Pulmonary artery endothelial cell (primary cell): ENCODE data around the gene PCDH9. TPM values are rescaled to one million over a fixed set of nuclear protein-coding genes. Genes with fewer than 3 reads are reported as not detected.
A peak's percentile ranks its signal among the peaks of the same experiment; 100 is the strongest.

Experiments
- DNase-seq: peaks from one replicate; pipeline ENCODE4 v3.0.0-alpha.2; 2011; ENCODE audit warnings: low read depth, low spot score
- total RNA-seq: library from RNA; depleted of rRNA; stranded (reverse); fragments of >200 nt; gene quantifications from 2 replicates; pipeline ENCODE4 v1.2.3, GENCODE V29; 2014

Gene PCDH9
- total RNA-seq, 1 donor from 2014 or later: 2.9 TPM

DNA sequence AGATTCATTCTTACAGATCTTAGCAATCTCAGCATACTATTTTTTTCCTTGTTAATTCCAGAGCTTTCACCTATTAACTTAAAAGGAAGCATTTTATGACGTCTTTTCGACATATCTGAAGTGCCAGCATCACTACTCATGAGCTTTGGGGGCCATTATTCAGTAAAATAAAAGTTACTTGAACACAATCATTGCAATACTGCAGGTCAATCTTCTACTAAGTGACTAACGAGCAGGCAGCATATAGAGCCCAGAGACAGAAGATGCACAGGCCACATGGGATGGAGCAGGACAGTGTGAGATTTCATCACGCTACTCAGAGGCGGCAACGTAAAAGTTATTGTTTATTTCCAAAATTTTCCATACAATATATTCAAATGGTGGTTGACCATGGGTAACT is 382.6 kb downstream of the PCDH9 start:
- no peak for DNase-seq

DNA sequence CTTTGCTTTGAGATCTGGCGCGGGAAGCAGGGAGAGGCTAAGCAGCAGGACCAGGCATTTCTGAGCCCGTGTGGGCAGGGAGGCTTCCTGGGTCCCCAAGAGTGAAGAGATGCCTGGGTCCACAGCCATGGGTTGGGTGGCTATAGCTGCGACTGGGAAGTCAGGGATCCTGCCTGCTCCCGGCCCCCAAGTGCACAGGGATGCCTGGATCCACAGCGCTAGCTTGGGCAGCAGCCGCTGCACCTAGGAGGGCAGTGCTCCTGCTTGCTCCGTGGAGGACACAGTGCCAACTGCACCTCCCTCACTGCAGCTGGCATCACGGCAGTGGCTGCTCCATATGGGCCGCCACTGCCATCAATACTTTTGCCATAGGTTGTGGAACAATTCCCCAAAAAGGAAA is 384.7 kb downstream of the PCDH9 start:
- DNase-seq: no peak

DNA sequence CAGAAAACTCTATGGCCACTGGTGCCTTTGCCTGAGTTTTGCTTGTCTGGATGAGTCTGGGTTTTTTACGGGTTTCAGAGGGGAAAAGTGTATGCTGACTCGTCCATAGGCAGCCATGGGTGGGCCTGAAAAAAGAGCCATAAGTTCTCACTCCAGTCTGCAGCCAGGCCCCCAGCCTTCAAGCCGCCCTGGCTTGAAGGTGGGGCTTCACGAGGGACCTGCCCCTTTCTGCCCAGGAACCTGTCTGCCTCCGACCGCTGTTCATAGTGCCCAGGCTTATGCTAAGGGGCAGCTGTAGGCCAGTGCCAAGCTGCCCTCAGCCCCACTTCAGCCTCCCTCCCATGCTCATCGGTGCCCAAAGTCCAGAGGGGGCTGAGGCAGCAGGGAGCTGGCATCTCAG is 385.2 kb downstream of the PCDH9 start:
- DNase-seq: no peak

DNA sequence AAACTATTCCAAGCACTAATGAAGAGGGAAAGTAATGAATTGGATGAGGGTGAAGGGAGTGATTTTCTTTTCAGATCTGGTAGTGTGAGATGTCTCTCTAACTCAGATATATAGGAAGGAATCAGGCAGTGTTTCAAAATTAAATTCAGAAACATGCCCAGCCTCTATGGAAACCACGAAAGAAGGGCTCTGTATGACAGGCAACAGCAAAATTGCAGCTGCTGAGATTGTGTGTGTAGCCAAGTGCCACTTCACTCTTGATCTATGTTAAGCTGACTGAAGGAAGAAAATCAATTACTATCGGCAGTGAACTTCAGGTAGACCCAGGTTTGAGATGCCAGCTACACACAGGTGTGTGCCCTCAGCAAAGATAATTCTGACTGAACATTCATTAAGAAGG is 387.4 kb downstream of the PCDH9 start:
- DNase-seq: no peak

DNA sequence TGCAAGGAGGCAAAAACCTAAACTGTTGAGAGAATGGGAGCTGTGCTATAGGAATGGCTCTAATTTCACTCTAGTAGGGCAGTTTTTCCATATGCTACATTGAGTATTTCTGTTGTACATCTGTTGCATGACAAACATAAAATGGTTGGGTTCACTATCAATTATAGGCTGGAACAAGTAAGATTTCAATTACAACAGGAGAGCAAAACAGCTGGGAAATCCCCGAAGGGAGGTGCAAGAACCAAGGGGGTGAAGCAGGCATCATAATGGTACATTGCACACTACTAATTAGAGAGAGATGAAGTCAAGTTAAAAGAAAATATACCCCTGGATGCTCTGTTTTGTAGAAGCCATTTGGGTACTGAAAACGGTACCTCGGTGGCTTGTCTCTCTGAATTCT is 389.5 kb downstream of the PCDH9 start:
- no peak for DNase-seq

DNA sequence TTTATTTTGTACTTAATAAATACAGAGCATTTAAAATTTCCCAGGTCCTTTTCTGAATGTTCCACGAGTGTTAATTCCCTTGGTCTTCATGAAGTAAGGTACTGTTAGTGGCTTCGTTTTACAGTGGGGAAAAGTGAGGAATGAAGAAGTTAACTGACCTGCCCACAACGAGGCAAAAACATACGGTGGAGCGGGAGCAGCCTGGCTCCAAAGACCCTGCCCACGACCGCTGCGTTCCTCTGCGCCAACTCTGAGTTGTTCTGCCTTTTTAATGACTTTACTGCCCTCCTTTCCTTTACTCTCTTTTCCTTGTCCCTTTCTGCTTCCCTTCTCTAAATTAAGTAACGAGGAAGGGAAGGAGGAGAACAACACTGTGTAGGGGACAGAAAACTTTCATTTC is 392.9 kb downstream of the PCDH9 start:
- no peak for DNase-seq

DNA sequence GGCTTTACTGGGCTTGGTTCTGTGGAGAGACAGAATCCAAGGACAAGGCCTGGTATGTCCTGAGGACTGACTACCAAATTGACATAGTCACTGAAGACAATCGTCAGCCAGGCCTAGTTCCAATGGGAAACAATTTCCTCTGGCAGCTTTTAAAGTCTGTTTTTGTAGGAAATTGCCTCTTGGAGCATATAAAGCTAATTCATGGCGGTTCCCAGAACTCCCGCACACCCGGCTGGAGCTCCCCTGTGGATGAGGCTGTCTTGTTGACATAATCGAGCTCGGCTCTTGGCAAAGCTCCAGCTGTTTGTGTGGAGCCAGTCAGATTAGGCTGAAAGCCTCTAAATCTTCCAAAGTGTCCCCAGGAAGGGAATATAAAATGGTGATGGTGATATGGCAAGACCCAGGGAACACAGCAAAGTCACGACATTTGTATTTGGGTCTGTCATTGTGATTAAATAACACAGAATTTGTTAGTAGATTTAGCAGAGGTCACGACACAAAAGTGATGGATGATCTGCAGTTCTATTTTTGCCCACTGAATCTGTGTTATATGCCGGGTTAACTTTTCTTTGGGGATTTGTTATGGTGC is 395.0 kb downstream of the PCDH9 start:
- DNase-seq: no peak

DNA sequence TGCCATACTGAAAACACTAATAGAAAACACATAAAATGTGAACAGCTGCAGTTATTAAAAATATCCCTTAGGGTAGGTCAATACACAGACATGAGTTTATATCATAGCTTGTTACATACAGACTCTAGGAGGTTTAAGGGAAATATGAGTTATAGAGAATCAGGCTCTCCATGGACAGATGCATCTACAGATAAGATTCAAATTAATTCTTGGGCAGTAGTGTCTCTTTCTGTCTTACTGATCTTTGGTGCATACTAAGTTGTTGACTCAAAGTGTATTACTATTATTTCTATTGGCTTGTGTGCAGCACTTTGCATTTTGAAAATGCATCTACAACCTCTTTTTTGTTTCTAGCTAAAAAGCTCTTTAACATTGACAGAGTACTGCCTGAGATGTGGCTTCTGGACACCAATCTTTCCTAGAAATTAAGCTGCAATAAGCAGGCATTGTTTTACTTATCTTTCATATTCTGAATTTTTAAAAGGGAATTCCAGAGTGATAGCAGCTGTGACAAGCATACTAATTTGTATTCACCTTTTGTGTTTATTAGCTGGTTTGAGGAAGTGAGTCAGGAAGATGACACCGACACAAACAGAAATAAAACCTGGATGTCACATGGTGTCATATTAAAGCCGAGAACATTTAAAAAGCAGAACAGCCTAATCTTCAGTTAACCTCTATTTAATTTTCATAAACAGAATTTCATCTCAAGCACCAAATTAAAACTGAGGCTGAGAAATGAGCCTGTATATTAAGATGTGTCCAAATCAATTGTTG is 399.0 kb downstream of the PCDH9 start:
- DNase-seq: no peak

DNA sequence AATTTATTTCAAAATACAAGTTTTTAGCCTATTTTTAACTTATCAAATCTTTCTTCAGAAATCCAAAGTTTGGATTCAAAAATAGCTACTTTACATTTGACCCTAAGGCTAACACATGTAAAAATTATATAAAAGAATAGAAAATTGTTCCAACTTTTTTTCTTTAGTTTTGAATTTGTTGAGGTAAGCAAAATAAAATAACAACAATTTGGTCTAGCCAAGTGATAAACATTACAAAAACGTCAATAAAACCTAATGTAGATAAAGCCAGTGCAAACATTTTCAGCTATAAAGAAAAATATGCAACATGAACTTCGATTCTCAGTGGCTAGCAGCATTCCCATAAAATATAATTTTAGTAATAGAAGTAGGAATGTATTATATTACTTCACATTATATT is 400.3 kb downstream of the PCDH9 start:
- DNase-seq: no peak

DNA sequence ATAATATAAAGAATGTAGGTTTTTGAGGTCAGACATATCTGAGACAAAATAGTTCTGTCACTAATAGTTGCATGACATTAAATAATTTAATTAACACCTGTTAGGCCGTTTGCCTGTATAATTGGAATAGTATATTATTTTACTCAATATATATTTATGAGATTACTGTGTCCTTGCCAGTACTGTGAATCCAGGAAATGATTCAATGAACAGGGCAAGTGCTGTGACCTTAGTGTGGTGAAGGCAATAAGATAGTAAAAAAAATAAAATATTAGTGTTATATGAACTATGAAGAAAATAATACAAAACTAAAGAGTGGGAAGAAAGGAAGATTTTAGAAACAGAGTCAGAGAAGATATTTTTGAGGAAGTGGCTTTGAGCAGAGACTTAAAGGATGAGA is 403.7 kb downstream of the PCDH9 start:
- no peak for DNase-seq

DNA sequence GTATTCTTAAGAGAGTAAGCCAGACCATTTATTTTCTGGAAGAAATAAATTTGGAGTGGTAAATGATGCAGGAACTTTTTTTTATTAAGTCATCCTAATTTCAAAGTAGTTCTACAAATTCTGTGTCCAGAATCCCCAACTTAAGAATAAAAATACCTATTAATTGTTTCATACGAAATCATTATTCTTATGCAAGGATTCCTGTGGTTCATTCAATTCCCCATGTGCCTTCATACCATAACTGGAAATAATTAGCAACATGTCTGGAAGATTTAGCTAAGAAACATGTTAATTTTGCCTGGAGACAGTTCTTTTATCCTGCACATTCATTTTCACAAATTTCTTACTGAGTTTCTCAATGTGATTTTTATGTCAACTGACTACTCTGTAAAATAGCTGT is 408.6 kb downstream of the PCDH9 start:
- DNase-seq: no peak

DNA sequence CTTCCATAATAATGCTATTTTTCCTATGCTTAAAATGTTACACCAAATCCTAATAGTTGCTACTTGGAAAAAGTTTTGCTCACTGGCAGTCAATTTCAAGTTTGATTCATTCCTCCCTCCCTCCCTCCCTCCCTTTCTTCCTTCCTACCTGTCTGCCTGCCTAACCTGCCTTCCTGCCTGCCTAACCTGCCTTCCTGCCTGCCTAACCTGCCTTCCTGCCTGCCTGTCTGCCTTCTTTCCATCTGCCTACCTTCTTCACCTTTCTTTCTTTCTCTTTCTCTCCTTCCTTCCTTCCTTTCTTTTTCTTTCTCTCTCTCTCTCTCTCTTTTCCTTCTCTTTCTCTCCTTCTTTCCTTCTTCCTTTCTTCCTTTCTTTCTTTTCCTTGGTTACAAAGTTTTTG is 418.7 kb downstream of the PCDH9 start:
- DNase-seq: no peak

DNA sequence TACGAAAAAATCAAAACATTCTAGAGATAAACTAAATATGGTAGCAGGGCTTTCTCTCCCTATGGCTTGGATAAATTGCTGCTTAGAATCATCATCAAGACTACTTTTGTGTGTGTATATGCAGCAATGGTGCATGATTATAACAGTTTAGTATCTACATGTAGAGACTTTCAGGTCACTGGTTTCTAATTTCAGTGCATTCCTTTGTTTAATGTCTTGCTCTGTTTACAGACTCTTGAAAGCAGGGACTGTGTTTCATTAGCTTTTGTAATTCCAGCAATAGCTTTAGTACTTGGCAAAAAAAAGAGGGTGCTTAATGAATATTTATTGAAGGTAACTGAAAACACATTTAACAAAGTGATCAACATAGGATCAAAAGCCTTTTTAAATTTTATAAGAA is 420.7 kb downstream of the PCDH9 start:
- DNase-seq: no peak

DNA sequence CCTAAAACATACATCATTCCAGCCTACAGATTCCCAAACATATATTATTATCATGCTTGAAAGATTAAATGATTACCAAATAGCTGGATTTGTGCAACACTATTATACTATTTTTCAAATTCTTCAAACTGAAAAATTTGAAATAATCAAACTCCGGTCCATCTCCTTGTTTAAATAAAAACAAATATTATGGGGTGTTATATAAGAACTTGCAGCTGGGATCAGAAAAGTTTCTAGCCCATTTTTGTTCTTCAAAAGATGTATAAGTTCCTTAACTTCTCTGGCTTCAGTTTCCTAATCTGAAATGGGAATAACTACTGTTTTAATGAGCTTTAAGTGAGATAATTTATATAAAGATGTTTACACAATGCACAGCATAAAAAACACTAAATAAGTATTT is 422.9 kb downstream of the PCDH9 start:
- DNase-seq: no peak

DNA sequence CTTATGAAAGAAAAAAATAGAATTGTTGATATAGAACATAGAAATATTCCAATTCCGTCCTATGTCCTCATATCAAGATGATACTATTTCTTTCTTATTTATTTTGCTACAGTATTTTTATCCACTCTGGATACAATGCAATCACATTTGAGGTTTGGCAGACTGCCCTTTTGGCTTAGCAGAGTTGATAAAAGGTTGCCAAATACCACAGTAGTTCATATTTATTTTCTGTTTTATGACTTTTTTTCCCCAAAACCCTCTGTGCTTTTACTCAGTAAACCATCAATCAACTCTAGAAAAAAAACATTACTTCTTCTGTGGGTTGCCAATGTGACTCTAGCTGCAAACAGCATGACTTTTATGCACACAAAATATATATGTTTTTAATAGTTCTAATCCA is 424.5 kb downstream of the PCDH9 start:
- peak; percentile 15 for DNase-seq

DNA sequence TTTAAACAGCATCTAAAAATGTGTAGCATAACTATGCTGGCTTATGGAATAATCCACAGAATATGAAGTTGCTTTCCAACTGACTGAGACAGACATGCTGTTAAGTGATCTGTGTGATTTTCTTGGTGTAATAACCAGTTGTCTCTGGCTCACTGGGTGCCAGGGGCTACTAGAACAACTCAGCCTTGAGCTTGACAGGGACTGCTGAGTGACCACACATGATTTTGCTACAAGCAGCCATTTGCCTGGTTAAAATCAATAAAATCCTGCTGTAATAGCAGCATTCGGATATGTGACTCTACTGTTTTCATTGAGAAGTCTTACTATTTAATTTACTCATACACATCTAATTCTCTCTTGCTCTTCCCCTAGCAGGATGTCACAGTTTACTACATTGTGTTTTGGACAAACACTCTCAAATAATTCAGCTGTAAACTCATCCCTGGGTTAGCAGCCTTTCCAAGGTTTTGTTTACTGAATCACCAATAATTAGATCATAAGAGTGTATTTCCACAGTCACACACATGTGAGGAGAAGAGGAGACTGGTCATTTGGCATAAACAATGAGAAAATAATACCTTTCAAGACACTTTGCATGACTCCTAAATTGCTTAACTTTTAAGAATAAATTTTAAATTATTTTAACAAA is 426.2 kb downstream of the PCDH9 start:
- DNase-seq: no peak

DNA sequence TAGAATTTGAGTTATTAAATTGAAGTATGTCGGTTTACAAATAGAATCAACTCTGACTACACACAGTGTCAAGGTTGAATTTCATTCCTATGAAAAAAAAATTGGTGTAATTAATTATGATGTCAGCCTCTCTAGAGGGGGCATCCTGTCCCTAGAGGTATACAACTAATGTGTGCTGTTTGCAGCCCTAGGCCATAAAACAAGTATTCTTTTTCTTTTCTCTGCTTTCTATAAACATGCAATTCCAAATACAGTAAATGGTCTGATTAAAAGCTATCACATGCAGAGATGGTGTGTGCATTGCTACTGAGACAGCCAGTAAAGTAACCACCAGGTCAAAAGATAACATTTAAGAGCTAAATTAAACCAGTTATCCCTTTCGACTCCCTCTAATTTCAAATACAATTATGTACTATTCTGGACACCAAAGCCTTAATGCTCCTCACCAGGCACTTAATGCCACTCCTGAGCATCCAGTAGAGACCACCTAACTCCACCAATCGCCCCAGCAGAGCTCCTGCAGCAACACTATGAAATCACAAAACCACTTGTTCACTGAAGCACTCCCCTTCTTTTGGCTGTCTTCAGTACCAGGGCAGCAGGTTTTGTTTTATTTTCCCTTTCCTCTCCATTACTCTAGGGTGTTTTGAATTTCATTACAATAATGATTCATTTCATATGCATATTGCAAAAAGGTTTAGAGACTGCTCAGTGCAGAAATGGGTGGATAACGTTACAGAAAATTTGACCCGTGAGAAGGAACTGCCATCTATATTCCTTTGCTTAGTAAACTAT is 426.9 kb downstream of the PCDH9 start:
- DNase-seq: no peak

DNA sequence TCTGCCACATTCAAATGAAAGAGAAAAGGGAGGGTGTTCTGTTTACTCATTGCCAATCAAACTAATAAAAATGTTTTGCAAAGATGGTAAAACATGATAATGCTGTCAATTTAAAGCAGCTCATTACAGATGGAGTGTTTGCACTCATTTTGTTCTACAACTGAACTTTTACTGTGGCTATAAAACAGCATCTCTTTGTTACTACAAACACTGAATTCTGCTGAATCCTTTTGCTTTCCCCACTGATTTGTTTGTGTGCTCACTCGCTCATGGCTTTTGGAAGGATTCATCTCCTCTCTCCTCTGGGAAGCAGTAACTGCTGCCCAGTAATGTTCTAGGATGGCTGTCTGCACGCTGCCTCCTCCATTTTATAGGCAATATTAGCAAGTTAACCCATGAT is 434.5 kb downstream of the PCDH9 start:
- DNase-seq: no peak

DNA sequence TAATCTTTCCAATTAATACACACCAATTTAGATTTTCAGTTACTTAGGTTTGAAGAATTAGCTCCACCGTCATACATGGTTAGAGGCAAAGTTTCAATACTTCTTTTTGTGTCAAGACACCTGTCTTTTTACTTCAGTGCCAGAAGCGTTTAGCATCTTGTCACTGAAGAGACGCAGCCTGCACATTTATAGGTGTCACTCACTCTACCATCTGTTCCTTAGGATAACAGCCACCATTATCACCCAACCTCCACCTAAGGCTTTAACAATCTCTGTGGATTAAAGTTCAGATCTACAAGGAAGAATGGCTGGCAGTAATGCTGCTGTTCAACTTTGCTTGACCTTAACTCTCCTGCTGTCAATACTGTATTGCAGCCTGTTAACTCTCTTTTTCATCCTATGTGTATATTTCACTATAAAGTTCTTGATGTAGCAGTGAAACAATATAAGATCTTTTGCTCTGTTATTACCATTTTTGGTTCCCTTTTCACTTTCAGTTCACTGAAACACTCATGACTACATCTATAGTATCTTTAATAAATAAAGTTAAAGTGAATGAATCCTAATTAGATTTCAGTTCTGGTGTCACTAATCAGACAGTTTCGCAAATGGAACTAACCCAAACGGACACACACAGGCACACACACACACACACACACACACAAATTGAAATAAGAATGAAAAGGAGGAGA is 435.6 kb downstream of the PCDH9 start:
- no peak for DNase-seq

DNA sequence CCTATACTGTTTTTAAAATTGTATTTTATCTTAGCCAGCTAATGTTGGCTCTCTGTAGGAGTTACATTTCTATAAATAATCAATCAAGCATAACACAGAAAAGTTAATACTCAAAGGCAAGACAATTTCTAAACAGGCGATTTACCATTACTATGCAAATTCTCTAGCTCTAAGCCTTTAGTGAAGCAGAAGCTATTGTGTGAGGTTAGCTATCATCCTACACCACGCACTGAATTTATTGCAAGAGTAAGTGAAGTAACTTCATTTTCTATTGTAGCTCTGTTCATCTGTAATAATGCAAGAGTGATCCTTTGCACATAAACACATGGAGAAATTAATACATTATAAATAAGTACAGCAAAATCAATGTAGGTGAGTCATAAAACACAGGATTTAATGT is 439.3 kb downstream of the PCDH9 start:
- DNase-seq: no peak

DNA sequence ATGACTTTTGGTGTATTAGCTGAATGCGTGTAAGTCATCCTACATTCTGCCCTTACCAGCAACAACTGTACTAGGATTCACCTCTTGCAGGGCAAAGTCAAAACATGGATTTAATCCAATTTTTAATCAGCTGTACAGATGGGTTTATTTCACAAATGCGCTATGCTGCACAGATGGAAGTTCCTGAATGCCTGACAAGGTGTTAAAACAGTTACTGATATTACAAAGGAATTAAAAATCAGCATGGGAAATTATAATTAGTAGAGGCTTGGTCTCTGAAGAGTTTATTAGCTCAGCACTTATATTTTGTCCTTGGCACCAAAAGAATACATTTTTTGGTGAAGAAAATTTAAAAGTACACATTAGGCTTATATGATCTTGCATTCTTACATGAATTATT is 448.9 kb downstream of the PCDH9 start:
- no peak for DNase-seq

DNA sequence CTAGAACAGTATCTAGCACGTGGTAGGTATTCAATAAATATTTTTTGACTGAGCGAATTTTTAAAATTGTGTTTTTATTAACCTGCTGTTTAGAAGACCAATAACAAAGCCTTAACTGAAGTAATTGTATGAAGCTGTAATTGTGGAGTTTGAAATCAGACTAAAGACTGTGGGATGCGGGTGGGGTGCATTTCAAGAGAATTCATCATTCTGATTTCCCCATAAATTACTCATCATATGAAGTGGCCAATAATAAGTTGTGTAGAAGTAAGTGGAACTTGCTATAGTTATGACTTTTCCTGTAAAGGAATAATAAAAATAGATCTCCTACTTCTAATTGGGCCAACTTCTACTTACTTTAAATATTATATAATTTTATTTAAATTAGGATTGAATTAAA is 449.3 kb downstream of the PCDH9 start:
- DNase-seq: no peak
